HepG2 (cell line): Measurements from ENCODE around the gene NDUFB11.

Source experiments
- AGO1 ChIP-seq: fragments of 200-400 bp; formaldehyde crosslinking; IDR thresholded peaks from 2 replicates; pipeline ENCODE4 v1.6.1; 2017; ENCODE audit warnings: mild to moderate bottlenecking, low read depth, low read length, moderate library complexity; ENCODE audit not compliant: poor library complexity, severe bottlenecking
- ARNTL ChIP-seq: sonication (generic); formaldehyde crosslinking; IDR thresholded peaks from 2 replicates; pipeline ENCODE4 v1.4.0; 2020; ENCODE audit warnings: mild to moderate bottlenecking, missing genetic modification reagents
- EZH2 ChIP-seq: conservative IDR thresholded peaks from 2 replicates; pipeline ENCODE4 v1.6.1; 2012; ENCODE audit warnings: mild to moderate bottlenecking, low read depth, low read length, moderate library complexity
- FOXM1 ChIP-seq: sonication (generic); formaldehyde crosslinking; IDR thresholded peaks from 2 replicates; pipeline ENCODE4 v1.5.0; 2020; ENCODE audit warnings: missing genetic modification reagents
- KLF15 ChIP-seq: sonication (generic); formaldehyde crosslinking; IDR thresholded peaks from 2 replicates; pipeline ENCODE4 v1.8.1; 2023; ENCODE audit warnings: borderline replicate concordance, mild to moderate bottlenecking, inconsistent platforms, missing genetic modification reagents, mixed read lengths
- MZF1 ChIP-seq: sonication (generic); formaldehyde crosslinking; IDR thresholded peaks from 2 replicates; pipeline ENCODE4 v1.8.1; 2023; ENCODE audit warnings: mild to moderate bottlenecking, missing genetic modification reagents, borderline replicate concordance
- RBM22 ChIP-seq: fragments of 200-400 bp; formaldehyde crosslinking; optimal IDR thresholded peaks from 2 replicates; pipeline ENCODE3; 2017; ENCODE audit warnings: mild to moderate bottlenecking, low read length, moderate library complexity
- SRF ChIP-seq: IDR thresholded peaks from 2 replicates; pipeline ENCODE4 v1.6.1; 2011; ENCODE audit warnings: mild to moderate bottlenecking, low read depth, low read length, moderate library complexity
- ZNF10 ChIP-seq: sonication (generic); formaldehyde crosslinking; IDR thresholded peaks from 2 replicates; pipeline ENCODE4 v1.4.0; 2020; ENCODE audit warnings: mild to moderate bottlenecking, low read depth, missing genetic modification reagents, borderline replicate concordance
- ZNF335 ChIP-seq: sonication (generic); formaldehyde crosslinking; IDR thresholded peaks from 2 replicates; pipeline ENCODE4 v1.4.0; 2020; ENCODE audit warnings: missing genetic modification reagents
- TF ChIP-seq, protein P1 (sequence below): sonication (generic); formaldehyde crosslinking; IDR thresholded peaks from 2 replicates; pipeline ENCODE4 v1.5.0; 2020; ENCODE audit warnings: missing genetic modification reagents

DNA sequence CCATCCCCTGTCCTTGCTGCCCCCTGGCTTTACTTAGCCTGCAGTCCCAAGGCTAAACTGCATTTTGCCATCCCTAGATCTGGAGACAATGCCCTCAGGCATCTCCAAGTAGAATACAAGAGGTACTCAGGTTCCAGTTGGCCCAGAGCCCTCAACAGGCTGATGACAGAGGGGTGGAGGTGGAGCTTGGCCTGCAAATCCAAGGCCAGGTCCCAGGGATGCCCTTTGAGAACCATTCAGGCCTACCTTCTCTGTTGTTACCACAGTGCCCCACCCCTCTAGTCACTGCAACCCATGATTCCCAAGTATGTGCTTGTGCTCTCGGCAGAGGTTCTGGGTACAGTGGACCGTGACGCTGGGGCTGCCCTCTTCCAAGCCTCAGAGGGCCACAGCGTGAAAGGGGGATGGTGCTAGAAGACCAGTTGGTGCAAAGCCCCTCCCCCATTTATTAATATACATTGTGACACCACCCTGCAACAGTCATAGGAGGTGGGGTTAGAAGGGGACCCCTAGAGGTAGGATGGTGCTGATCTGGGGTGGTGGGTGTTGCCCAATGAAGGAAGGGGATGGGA, 42.7 kb upstream of the NDUFB11 start:
- TF ChIP-seq ARNTL (CRISPR knock-in tag) (no peak), FOXM1 (CRISPR knock-in tag) (no peak), SRF (no peak), MZF1 (CRISPR knock-in tag) (no peak), ZNF10 (CRISPR knock-in tag) (no peak), RBM22 (no peak), ZNF335 (no peak), AGO1 (no peak), EZH2 (no peak), KLF15 (no peak)
- TF ChIP-seq, protein P1, sequence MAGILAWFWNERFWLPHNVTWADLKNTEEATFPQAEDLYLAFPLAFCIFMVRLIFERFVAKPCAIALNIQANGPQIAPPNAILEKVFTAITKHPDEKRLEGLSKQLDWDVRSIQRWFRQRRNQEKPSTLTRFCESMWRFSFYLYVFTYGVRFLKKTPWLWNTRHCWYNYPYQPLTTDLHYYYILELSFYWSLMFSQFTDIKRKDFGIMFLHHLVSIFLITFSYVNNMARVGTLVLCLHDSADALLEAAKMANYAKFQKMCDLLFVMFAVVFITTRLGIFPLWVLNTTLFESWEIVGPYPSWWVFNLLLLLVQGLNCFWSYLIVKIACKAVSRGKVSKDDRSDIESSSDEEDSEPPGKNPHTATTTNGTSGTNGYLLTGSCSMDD = no peak
